DOHH2 (cell line): ENCODE results near the gene PLCL1.

Source experiments
- EZH2phosphoT487 ChIP-seq: fragments of 200-600 bp; sonication (generic); IDR thresholded peaks from 2 replicates; pipeline ENCODE4 v1.6.1; 2017; ENCODE audit warnings: borderline replicate concordance, mild to moderate bottlenecking, antibody characterized with exemption, low read length, moderate library complexity, mixed read lengths
- TF ChIP-seq, protein P1 (sequence below): fragments of 200-600 bp; sonication (generic); IDR thresholded peaks from one replicate; pipeline ENCODE4 v1.5.1; 2014; ENCODE audit warnings: antibody characterized with exemption, mild to moderate bottlenecking, low read depth, low read length; ENCODE audit not compliant: poor library complexity, severe bottlenecking

DNA sequence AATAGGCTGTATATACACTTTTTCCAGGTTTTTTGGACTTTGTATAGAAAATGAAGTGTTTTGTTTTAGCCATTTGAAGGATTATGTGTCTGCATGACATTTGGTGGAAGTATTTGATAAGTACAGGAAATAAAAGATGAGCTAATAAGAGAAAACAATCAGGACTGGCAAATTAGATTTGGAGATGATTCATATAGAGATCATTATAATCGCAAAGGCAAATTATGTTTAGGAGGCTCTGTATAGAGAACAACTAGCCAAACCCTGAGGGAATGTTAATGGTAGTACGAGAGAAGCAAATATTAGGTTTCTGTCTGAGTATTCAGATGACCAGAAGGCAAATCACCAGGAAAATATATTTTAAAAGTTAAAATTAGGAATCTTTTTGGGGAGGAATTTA, 41.7 kb downstream of the PLCL1 start:
- TF ChIP-seq, protein P1, sequence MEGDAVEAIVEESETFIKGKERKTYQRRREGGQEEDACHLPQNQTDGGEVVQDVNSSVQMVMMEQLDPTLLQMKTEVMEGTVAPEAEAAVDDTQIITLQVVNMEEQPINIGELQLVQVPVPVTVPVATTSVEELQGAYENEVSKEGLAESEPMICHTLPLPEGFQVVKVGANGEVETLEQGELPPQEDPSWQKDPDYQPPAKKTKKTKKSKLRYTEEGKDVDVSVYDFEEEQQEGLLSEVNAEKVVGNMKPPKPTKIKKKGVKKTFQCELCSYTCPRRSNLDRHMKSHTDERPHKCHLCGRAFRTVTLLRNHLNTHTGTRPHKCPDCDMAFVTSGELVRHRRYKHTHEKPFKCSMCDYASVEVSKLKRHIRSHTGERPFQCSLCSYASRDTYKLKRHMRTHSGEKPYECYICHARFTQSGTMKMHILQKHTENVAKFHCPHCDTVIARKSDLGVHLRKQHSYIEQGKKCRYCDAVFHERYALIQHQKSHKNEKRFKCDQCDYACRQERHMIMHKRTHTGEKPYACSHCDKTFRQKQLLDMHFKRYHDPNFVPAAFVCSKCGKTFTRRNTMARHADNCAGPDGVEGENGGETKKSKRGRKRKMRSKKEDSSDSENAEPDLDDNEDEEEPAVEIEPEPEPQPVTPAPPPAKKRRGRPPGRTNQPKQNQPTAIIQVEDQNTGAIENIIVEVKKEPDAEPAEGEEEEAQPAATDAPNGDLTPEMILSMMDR: no peak
- TF ChIP-seq EZH2phosphoT487: no peak
